ENCODE results near the gene OR8B12.
"Not testable (repeated sequence)": the region's sequence is repeated elsewhere in the genome, so short reads cannot be mapped to it uniquely, and the experiment has no call there.

The OR8B12 gene

GRCh38 chr11:124551987-124552386, 8.5 kb upstream of the OR8B12 start:
- in situ Hi-C loops (cut with MboI; ENCODE audit: low sequenced_read_pairs) = no loop called here
- no peaks in the 10 kb centered on the region for H3K9me3 ChIP-seq
- peaks cover 2% of the 10 kb centered on the region; the same call in 1 of the 2 replicates for H3K27me3 ChIP-seq (ENCODE audit: low read depth)
- DNase-seq (ENCODE audit: low spot score in 2 of 2) = no peak
- H3K4me3 ChIP-seq = no peak overlapping the region
- H3K4me1 ChIP-seq = no peaks in the 10 kb centered on the region
- no peaks in the 10 kb centered on the region for H3K36me3 ChIP-seq (replicated peaks)

GRCh38 chr11:124551189-124551588, 7.7 kb upstream of the OR8B12 start:
- Histone ChIP-seq H3K27me3 (ENCODE audit: low read depth) (no peaks in the 10 kb centered on the region), H3K36me3 (replicated peaks) (no peaks in the 10 kb centered on the region), H3K4me3 (no peak overlapping the region), H3K9me3 (no peaks in the 10 kb centered on the region), H3K4me1 (no peaks in the 10 kb centered on the region)
- in situ Hi-C loops (cut with MboI; ENCODE audit: low sequenced_read_pairs) = no loop called here
- no peak for DNase-seq (ENCODE audit: low spot score in 2 of 2)

- in situ Hi-C loops (cut with MboI; ENCODE audit: low sequenced_read_pairs) = no loop called here
- Histone ChIP-seq H3K27me3 (ENCODE audit: low read depth) (no peaks in the 10 kb centered on the region), H3K4me1 (no peaks in the 10 kb centered on the region), H3K9me3 (no peaks in the 10 kb centered on the region), H3K4me3 (no peak overlapping the region), H3K36me3 (replicated peaks) (no peaks in the 10 kb centered on the region)
- DNase-seq (ENCODE audit: low spot score in 2 of 2) = no peak
Observed at GRCh38 chr11:124543145-124543544, 309 bp downstream of the OR8B12 start.

- Histone ChIP-seq H3K36me3 (replicated peaks) (no peaks in the 10 kb centered on the region), H3K27me3 (ENCODE audit: low read depth) (no peaks in the 10 kb centered on the region), H3K9me3 (no peaks in the 10 kb centered on the region), H3K4me1 (no peaks in the 10 kb centered on the region), H3K4me3 (no peak overlapping the region)
- DNase-seq (ENCODE audit: low spot score in 2 of 2) = no peak
- in situ Hi-C loops (cut with MboI; ENCODE audit: low sequenced_read_pairs) = no loop called here
Observed at GRCh38 chr11:124541204-124541603, 2.2 kb downstream of the OR8B12 start.

GRCh38 chr11:124538019-124538418, 5.4 kb downstream of the OR8B12 start:
- Histone ChIP-seq H3K9me3 (no peaks in the 10 kb centered on the region), H3K36me3 (replicated peaks) (no peaks in the 10 kb centered on the region), H3K4me3 (no peak overlapping the region), H3K4me1 (no peaks in the 10 kb centered on the region), H3K27me3 (ENCODE audit: low read depth) (no peaks in the 10 kb centered on the region)
- DNase-seq (ENCODE audit: low spot score in 2 of 2) = no peak
- in situ Hi-C loops (cut with MboI; ENCODE audit: low sequenced_read_pairs) = no loop called here

- Histone ChIP-seq H3K4me1 (no peaks in the 10 kb centered on the region), H3K4me3 (no peak overlapping the region), H3K27me3 (ENCODE audit: low read depth) (no peaks in the 10 kb centered on the region), H3K36me3 (replicated peaks) (no peaks in the 10 kb centered on the region), H3K9me3 (no peaks in the 10 kb centered on the region)
- in situ Hi-C loops (cut with MboI; ENCODE audit: low sequenced_read_pairs) = no loop called here
- DNase-seq (ENCODE audit: low spot score in 2 of 2) = no peak
Observed at GRCh38 chr11:124536520-124536919, 6.9 kb downstream of the OR8B12 start.

- no peak for DNase-seq (ENCODE audit: low spot score in 2 of 2)
- H3K36me3 ChIP-seq (replicated peaks) = no peaks in the 10 kb centered on the region
- no peak overlapping the region for H3K4me3 ChIP-seq
- H3K27me3 ChIP-seq (ENCODE audit: low read depth) = no peaks in the 10 kb centered on the region
- in situ Hi-C loops (cut with MboI; ENCODE audit: low sequenced_read_pairs) = no loop called here
- H3K4me1 ChIP-seq = no peaks in the 10 kb centered on the region
- H3K9me3 ChIP-seq = no peaks in the 10 kb centered on the region
Observed at GRCh38 chr11:124535552-124536232, 7.8 kb downstream of the OR8B12 start.

- Histone ChIP-seq H3K4me1 (no peaks in the 10 kb centered on the region), H3K36me3 (replicated peaks) (no peaks in the 10 kb centered on the region), H3K4me3 (no peak overlapping the region), H3K27me3 (ENCODE audit: low read depth) (no peaks in the 10 kb centered on the region), H3K9me3 (no peaks in the 10 kb centered on the region)
- in situ Hi-C loops (cut with MboI; ENCODE audit: low sequenced_read_pairs) = no loop called here
- DNase-seq (ENCODE audit: low spot score in 2 of 2) = no peak
Observed at GRCh38 chr11:124534051-124534450, 9.4 kb downstream of the OR8B12 start.

- Histone ChIP-seq H3K27me3 (ENCODE audit: low read depth) (no peaks in the 10 kb centered on the region), H3K36me3 (replicated peaks) (no peaks in the 10 kb centered on the region), H3K4me3 (no peak overlapping the region), H3K4me1 (no peaks in the 10 kb centered on the region), H3K9me3 (no peaks in the 10 kb centered on the region)
- in situ Hi-C loops (cut with MboI; ENCODE audit: low sequenced_read_pairs) = no loop called here
- DNase-seq (ENCODE audit: low spot score in 2 of 2) = no peak
Observed at GRCh38 chr11:124533626-124534025, 9.8 kb downstream of the OR8B12 start.

GRCh38 chr11:124520550-124520854, 23.0 kb downstream of the OR8B12 start:
- in situ Hi-C loops (cut with MboI; ENCODE audit: low sequenced_read_pairs) = no loop called here
- no peak for DNase-seq (ENCODE audit: low spot score in 2 of 2)
- Histone ChIP-seq H3K4me3 (no peak overlapping the region), H3K4me1 (no peaks in the 10 kb centered on the region), H3K27me3 (ENCODE audit: low read depth) (no peaks in the 10 kb centered on the region), H3K9me3 (no peaks in the 10 kb centered on the region), H3K36me3 (replicated peaks) (no peaks in the 10 kb centered on the region)

GRCh38 chr11:124519850-124520549, 23.5 kb downstream of the OR8B12 start:
- Histone ChIP-seq H3K36me3 (replicated peaks) (no peaks in the 10 kb centered on the region), H3K4me1 (no peaks in the 10 kb centered on the region), H3K27me3 (ENCODE audit: low read depth) (0 out of 2 replicates have a peak, but pooled peaks cover 3% of the 10 kb centered on the region), H3K9me3 (no peaks in the 10 kb centered on the region), H3K4me3 (no peak overlapping the region)
- in situ Hi-C loops (cut with MboI; ENCODE audit: low sequenced_read_pairs) = no loop called here
- DNase-seq (ENCODE audit: low spot score in 2 of 2) = no peak

GRCh38 chr11:124518989-124519451, 24.4 kb downstream of the OR8B12 start:
- H3K4me1 ChIP-seq = no peaks in the 10 kb centered on the region
- DNase-seq (ENCODE audit: low spot score in 2 of 2) = no peak
- no peaks in the 10 kb centered on the region for H3K36me3 ChIP-seq (replicated peaks)
- H3K27me3 ChIP-seq (ENCODE audit: low read depth) = 0 out of 2 replicates have a peak, but pooled peaks cover 5% of the 10 kb centered on the region
- no peak overlapping the region for H3K4me3 ChIP-seq
- H3K9me3 ChIP-seq = no peaks in the 10 kb centered on the region
- in situ Hi-C loops (cut with MboI; ENCODE audit: low sequenced_read_pairs) = no loop called here

GRCh38 chr11:124517314-124517713, 26.1 kb downstream of the OR8B12 start:
- DNase-seq (ENCODE audit: low spot score in 2 of 2) = no peak
- in situ Hi-C loops (cut with MboI; ENCODE audit: low sequenced_read_pairs) = no loop called here

GRCh38 chr11:124514675-124515074, 28.8 kb downstream of the OR8B12 start:
- H3K36me3 ChIP-seq (replicated peaks); H3K9me3 ChIP-seq; in situ Hi-C loops (cut with MboI; ENCODE audit: low sequenced_read_pairs); H3K4me1 ChIP-seq; H3K27me3 ChIP-seq (ENCODE audit: low read depth); H3K4me3 ChIP-seq; DNase-seq (ENCODE audit: low spot score in 2 of 2): not testable (repeated sequence)

More at GRCh38 chr11:124517314-124517713, 26.1 kb downstream of the OR8B12 start:
- no peaks in the 10 kb centered on the region for H3K9me3 ChIP-seq
- H3K27me3 ChIP-seq (ENCODE audit: low read depth) = 0 out of 2 replicates have a peak, but pooled peaks cover 5% of the 10 kb centered on the region
- no peak overlapping the region for H3K4me3 ChIP-seq
- H3K36me3 ChIP-seq (replicated peaks) = no peaks in the 10 kb centered on the region
- H3K4me1 ChIP-seq = no peaks in the 10 kb centered on the region

All from HAP-1 (cell line).